Nucleus accumbens (tissue), 56 donors: Measurements from ENCODE around the gene CNN1.
A peak's percentile ranks its signal among the peaks of the same experiment; 100 is the strongest.
"Not testable (repeated sequence)": the region's sequence is repeated elsewhere in the genome, so short reads cannot be mapped to it uniquely, and the experiment has no call there.

ENCODE experiments used
- DNase-seq, 56 donors: peaks; one replicate each; lab custom pipeline; 2025; lab: John Stamatoyannopoulos, UW

Gene CNN1

GRCh38 chr19:11597202-11598102 is 58.8 kb downstream of the CNN1 start, which contains the start of gene ZNF627:
Gene ZNF627, plus strand, starts transcription at chr19:11597483. Its CDS starts 145 bp downstream, at chr19:11597628.
- peak; percentile 70 to 99 (median 95) for DNase-seq

- no peak for DNase-seq
These were observed 59.4 kb downstream of the CNN1 start for GRCh38 chr19:11598103-11598483.

DNA sequence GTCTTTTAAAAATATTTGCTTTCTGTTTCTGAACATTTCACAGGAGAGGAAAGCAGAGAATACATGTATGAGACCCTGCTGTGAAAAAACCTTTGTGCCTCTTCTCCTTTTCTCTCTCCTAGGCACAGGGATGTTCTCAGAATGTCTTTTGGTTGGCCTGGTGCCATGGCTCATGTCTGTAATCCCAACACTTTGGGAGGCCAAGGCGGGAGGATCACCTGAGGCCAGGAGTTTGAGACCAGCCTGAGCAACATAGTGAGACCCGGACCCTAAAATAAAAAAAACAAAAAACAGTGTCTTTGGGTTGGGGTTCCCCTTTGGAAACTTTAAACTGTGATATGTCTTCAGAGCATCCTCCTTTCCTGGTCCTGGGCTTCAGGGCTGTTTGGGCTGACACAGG is 60.1 kb downstream of the CNN1 start:
- DNase-seq = no peak

GRCh38 chr19:11599704-11600103 is 61.1 kb downstream of the CNN1 start:
- DNase-seq = not testable (repeated sequence)
